HG03565 (cell line): ENCODE data around the gene ZMYND8.
"Not testable (repeated sequence)": the region's sequence is repeated elsewhere in the genome, so short reads cannot be mapped to it uniquely, and the experiment has no call there.

Experiments
- ATAC-seq: cut with Tn5 transposase; IDR thresholded peaks from one replicate; pipeline ENCODE4 v1.9.1; 2021; ENCODE audit warnings: mild to moderate bottlenecking, moderate library complexity; ENCODE audit not compliant: unreplicated experiment

Gene ZMYND8

GRCh38 chr20:47188540-47188939, 168.0 kb downstream of the ZMYND8 start:
- ATAC-seq, result no peak

- ATAC-seq, result no peak
Observed at GRCh38 chr20:47187450-47188195, 168.9 kb downstream of the ZMYND8 start.

GRCh38 chr20:47183367-47183766, 173.1 kb downstream of the ZMYND8 start:
- ATAC-seq, result no peak

DNA sequence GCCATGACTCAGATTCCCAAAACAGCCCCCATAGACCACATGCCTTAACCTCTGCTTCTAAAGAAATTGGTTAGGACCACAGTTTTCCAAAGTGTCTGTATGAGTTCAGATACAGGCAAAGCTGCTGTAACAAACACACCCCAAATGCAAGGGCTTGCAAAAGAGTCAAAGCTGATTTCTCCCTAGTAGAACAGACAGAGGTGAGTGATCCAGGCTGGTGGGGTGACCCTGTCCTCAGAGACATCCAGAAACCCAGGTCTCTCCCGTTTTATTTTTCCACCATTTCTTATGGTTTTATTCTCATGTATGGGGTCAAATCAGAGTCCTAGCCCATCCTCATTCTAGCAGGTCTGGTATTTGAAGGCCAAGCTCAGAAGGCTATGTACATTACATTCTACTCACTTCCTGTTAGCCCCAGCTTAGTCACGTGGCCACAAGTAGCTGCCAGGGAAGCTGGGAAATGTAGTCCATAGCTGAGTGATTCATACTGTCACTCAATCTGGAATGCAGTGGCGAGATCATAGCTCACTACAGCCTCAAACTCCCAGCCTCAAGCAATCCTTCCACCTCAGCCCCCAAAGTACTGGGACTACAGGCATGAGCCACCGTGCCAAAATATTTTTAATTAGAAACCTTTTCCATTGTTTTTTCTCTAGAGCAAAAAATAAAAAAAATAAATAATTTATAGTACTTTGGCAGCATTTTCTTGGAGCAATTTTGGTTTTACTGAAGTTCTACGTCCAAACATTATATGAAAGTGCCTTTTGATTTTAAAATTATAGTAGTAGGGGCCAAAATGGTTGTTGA, 175.2 kb downstream of the ZMYND8 start:
- ATAC-seq, result no peak

DNA sequence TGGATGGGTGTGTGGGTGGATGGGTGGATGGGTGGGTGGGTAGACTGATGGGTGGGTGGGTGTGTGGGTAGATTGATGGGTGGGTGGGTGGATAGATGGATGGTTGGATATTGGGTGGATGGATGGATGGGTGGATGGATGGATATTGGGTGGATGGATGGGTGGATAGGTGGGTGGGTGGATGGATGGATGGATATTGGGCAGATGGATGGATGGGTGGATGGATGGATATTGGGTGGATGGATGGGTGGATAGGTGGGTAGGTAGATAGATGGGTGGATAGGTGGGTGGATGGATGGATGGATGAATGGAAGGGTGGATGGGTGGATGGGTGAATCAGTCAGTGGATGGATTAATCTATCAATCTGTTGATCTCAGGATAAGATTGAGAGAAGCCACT, 177.2 kb downstream of the ZMYND8 start:
- ATAC-seq, result no peak

DNA sequence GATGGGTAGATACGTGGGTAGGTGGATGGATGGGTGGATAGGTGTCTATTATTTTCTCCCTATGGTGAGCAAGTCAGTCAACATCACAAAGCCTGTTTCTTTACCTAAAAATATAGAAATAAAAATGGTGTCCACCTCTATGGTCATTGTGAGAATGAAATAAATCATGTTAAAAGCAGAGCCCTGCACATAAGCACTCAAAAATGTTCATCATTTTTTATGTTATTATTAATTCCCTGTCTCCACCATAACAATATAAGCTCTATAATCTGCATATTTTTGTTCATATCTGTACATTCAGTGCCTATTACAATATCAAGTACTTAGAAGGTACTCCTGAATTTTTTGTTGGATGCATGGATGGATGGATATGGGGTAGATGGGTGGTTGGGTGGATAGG, 177.6 kb downstream of the ZMYND8 start:
- no peak for ATAC-seq

GRCh38 chr20:47178277-47178676, 178.2 kb downstream of the ZMYND8 start:
- no peak for ATAC-seq

DNA sequence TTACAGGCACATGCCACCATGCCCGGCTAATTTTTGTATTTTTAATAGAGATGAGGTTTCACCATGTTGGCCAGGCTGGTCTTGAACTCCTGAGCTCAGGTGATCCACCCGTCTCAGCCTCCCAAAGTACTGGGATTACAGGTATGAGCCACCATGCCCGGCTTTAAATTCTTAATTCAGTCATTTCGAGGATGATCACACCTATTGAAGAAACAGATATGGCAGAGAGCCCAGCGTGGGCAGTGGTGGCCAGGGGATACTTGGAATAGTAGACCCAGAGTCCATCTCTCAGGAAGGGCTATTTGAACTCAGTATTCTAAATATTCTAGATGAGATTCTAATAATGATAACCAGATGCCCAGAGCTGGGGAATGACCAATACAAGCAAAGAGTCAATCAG, 180.3 kb downstream of the ZMYND8 start:
- ATAC-seq, result not testable (repeated sequence)

GRCh38 chr20:47175493-47175892, 181.0 kb downstream of the ZMYND8 start:
- ATAC-seq, result no peak

GRCh38 chr20:47174456-47175243, 181.8 kb downstream of the ZMYND8 start:
- no peak for ATAC-seq

GRCh38 chr20:47173596-47174216, 182.8 kb downstream of the ZMYND8 start:
- no peak for ATAC-seq

- ATAC-seq, result no peak
Observed at GRCh38 chr20:47172579-47172978, 183.9 kb downstream of the ZMYND8 start.

- no peak for ATAC-seq
Observed at GRCh38 chr20:47167846-47168245, 188.7 kb downstream of the ZMYND8 start.

GRCh38 chr20:47165376-47165865, 191.1 kb downstream of the ZMYND8 start:
- ATAC-seq, result no peak

DNA sequence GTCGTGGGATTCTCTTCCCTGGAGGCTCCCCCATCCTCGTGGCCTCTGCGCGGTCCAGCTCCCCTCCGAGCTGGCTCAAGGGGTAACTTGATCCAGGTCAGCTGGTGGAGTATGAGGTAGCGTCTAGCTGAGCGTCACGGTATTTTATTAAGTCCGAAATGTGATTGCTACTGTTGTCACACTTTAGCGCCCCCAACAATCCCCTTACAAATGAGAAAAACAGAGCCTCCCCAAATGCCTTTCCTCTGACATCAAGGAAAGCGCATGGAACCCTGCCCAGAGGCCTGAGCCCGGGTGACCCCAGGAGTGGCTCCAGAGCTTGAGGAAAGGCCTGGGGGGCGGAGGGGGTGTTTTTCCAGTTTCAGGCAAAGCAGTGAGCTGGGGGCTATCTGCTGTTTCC, 192.4 kb downstream of the ZMYND8 start:
- no peak for ATAC-seq

- ATAC-seq, result no peak
Observed at GRCh38 chr20:47161411-47161810, 195.1 kb downstream of the ZMYND8 start.

DNA sequence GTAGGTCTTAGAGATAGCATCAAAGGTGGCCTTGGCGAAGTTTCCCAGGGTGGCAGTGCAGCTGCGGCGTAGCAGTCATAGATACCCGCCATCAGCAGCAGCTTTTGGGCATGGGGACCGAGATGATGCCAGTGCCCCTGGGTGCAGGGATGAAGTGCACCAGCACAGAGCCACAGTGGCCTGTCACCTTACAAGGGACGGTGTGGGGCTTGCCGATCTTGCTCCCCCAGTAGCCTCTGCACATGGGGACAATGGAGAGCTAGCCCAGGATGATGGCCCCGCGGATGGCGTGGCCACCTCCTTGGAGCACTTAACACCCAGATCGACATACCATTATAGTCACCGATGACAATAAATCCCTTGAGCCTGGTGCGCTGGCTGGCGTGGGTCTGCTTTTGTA, 195.5 kb downstream of the ZMYND8 start:
- ATAC-seq, result no peak

- ATAC-seq, result no peak
Observed at GRCh38 chr20:47160240-47160639, 196.3 kb downstream of the ZMYND8 start.
